ENCODE measurements around the gene LMF1. TPM values are rescaled to one million over a fixed set of nuclear protein-coding genes. Genes with fewer than 3 reads are reported as not detected.

The LMF1 gene
- total RNA-seq, 6 donors from 2014 or later: 20.3 to 147 (median 28.2) TPM

DNA sequence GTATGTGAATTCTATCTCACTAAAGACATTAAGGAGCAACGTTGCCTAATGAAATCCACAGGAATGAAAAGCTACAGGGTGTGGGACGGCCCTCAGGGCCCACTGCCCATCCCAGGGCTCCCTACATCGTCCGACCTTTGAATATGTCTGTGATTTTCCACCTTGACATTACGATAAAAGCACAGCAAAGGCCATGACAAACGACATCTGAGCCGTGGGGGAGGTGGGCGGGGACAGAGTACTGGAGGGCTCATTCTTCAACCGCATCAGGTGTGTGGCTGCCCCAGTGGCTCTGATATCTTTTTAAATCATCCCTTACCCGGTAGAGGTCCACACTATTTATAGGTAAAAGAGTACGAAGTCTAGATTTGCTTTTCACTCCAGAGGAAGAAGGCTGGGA is 35.1 kb downstream of the LMF1 start:
- H3K27me3 ChIP-seq: no peaks in the 10 kb centered on the region
- no peak overlapping the region for H3K4me3 ChIP-seq
- no peaks in the 10 kb centered on the region for H3K4me1 ChIP-seq
- TF ChIP-seq EP300 (IDR thresholded peaks at IDR 0.05) (no peak), POLR2AphosphoS5 (IDR thresholded peaks at IDR 0.05) (no peak), POLR2A (IDR thresholded peaks at IDR 0.05) (no peak)
- TF ChIP-seq, protein P1, sequence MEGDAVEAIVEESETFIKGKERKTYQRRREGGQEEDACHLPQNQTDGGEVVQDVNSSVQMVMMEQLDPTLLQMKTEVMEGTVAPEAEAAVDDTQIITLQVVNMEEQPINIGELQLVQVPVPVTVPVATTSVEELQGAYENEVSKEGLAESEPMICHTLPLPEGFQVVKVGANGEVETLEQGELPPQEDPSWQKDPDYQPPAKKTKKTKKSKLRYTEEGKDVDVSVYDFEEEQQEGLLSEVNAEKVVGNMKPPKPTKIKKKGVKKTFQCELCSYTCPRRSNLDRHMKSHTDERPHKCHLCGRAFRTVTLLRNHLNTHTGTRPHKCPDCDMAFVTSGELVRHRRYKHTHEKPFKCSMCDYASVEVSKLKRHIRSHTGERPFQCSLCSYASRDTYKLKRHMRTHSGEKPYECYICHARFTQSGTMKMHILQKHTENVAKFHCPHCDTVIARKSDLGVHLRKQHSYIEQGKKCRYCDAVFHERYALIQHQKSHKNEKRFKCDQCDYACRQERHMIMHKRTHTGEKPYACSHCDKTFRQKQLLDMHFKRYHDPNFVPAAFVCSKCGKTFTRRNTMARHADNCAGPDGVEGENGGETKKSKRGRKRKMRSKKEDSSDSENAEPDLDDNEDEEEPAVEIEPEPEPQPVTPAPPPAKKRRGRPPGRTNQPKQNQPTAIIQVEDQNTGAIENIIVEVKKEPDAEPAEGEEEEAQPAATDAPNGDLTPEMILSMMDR (IDR thresholded peaks at IDR 0.05): no peak
- 82 to 86% methylated on average over 11 of the region's 11 CpGs for WGBS, 2 donors
- no peak for ATAC-seq (ENCODE audit: low FRiP score in 2 of 2)
- H3K27ac ChIP-seq: no peak overlapping the region
- H3K9me3 ChIP-seq: no peaks in the 10 kb centered on the region
- peaks cover 0 to 32% (median 16%) of the 10 kb centered on the region in 4 donors for H3K36me3 ChIP-seq
- DNase-seq: no peak

DNA sequence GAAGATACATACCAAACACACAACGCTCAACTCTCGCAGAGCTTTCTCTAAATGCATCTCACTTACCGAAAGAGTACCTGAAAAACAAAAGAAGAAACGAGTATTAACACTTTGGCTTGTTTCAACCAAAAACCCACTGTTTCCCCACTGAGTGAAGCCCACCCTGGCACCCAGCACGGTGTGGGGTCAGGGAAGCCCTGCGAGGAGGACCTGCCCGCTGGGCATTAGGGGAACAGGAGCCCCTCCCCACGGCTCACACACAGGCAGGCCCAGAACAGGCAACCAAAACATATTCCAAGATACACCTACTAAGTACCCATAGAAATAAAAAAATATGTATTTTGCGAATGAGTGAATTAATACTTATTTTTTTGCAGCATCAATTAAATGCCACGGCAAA is 36.6 kb downstream of the LMF1 start:
- Histone ChIP-seq H3K27me3 (no peaks in the 10 kb centered on the region), H3K36me3 (peaks cover 0 to 41% (median 24%) of the 10 kb centered on the region in 4 donors), H3K4me1 (no peaks in the 10 kb centered on the region), H3K9me3 (no peaks in the 10 kb centered on the region), H3K27ac (no peak overlapping the region), H3K4me3 (no peak overlapping the region)
- DNase-seq (no peak), ATAC-seq (ENCODE audit: low FRiP score in 2 of 2) (no peak)
- no peak for TF ChIP-seq EP300 (IDR thresholded peaks at IDR 0.05)
- TF ChIP-seq, protein P1 (IDR thresholded peaks at IDR 0.05): no peak
- 93 to 95% methylated on average over 10 of the region's 10 CpGs for WGBS, 2 donors

DNA sequence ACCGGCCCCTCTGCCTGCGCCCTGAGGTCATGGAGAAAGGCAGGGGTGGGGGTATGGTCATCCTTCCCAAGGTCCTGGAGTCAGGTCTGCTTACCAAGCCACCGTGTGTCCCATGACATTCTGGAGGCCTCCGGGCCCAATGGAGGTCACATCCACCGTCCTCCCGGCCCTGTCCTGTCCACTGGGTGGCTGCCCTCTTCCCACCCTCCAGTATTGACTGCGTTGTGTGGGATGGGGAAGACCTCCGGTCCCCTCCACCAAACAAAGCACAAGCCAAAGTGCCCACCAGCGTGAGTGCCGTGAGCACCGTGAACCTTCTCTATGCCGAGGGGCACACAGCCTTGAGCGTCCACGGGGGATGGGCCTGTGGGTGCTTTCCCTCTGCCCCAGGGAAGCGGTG is 37.2 kb downstream of the LMF1 start:
- no peak overlapping the region for H3K4me3 ChIP-seq
- peaks cover 0 to 41% (median 24%) of the 10 kb centered on the region in 4 donors for H3K36me3 ChIP-seq
- no peaks in the 10 kb centered on the region for H3K27me3 ChIP-seq
- TF ChIP-seq POLR2A (IDR thresholded peaks at IDR 0.05) (no peak), EP300 (IDR thresholded peaks at IDR 0.05) (no peak), POLR2AphosphoS5 (IDR thresholded peaks at IDR 0.05) (no peak)
- TF ChIP-seq, protein P1 (IDR thresholded peaks at IDR 0.05): no peak
- H3K9me3 ChIP-seq: no peaks in the 10 kb centered on the region
- WGBS, 2 donors: 95 to 98% methylated on average over 7 to 15 of the region's 15 CpGs
- no peak overlapping the region for H3K27ac ChIP-seq
- peak in 1 of 2 donors; percentile 5 for ATAC-seq (ENCODE audit: low FRiP score in 2 of 2)
- no peaks in the 10 kb centered on the region for H3K4me1 ChIP-seq
- DNase-seq: no peak

DNA sequence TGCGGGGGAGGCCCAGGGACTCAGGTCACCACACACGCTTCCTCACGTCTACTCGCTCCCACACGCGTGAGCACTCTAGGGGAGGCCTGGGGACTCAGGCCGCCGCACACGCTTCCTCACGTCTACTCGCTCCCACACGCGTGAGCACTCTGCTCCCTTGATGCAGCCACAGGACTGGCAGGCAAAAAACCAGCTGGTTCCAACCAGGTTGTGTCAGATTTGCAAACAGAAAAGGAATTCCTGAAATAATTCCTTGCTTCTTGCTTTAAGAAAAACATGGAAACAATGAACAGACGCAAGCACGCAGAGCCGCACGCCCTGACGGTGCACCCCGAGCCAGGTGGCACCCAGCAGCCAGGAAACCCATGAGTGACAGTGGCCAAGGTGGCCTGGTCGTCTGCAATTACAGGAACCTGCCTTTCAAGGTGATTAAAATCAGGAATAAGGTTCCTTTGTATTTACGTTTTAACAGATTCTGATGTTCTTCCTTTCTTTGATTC is 37.9 kb downstream of the LMF1 start:
- H3K27ac ChIP-seq: no peak overlapping the region
- DNase-seq (no peak), ATAC-seq (ENCODE audit: low FRiP score in 2 of 2) (no peak)
- no peak overlapping the region for H3K4me3 ChIP-seq
- peaks cover 0 to 40% (median 23%) of the 10 kb centered on the region in 4 donors for H3K36me3 ChIP-seq
- 93 to 95% methylated on average over 21 of the region's 21 CpGs for WGBS, 2 donors
- no peaks in the 10 kb centered on the region for H3K27me3 ChIP-seq
- no peaks in the 10 kb centered on the region for H3K4me1 ChIP-seq
- H3K9me3 ChIP-seq: no peaks in the 10 kb centered on the region
- no peak for TF ChIP-seq POLR2AphosphoS5 (IDR thresholded peaks at IDR 0.05)
- TF ChIP-seq, protein P1 (IDR thresholded peaks at IDR 0.05): no peak
- no peak for TF ChIP-seq POLR2A (IDR thresholded peaks at IDR 0.05)
- no peak for TF ChIP-seq EP300 (IDR thresholded peaks at IDR 0.05)

Data from upper lobe of left lung (tissue), 6 donors.